CD14-positive monocyte (primary cell): ENCODE data around the gene PHLPP1. TPM values are rescaled to one million over a fixed set of nuclear protein-coding genes. Genes with fewer than 3 reads are reported as not detected.
A peak's percentile ranks its signal among the peaks of the same experiment; 100 is the strongest.
"Not testable (repeated sequence)": the region's sequence is repeated elsewhere in the genome, so short reads cannot be mapped to it uniquely, and the experiment has no call there.

ENCODE experiments used
- DNase-seq, 3 donors: peaks; one replicate each; pipeline ENCODE4 v3.0.0-alpha.2; 2011 to 2022
- H2AFZ ChIP-seq: 2 replicates; pipeline ENCODE4 v1.6.0; 2012; ENCODE audit warnings: mild to moderate bottlenecking, low read depth, low read length, inconsistent platforms; ENCODE audit not compliant: insufficient read depth, poor library complexity, severe bottlenecking
- H3K27ac ChIP-seq, 2 donors: 1 replicate in 1 of 2; 2 replicates in 1 of 2; pipeline ENCODE4 v1.5.1; 2012 to 2013; ENCODE audit warnings: low read length in 2 of 2, control low read depth in 1 of 2, inconsistent platforms in 1 of 2, low read depth in 1 of 2, mild to moderate bottlenecking in 1 of 2
- H3K27me3 ChIP-seq, 2 donors: one replicate each; pipeline versions ENCODE4 v1.6.0 to v1.6.1; 2011 to 2013; ENCODE audit warnings: low read length in 2 of 2; ENCODE audit not compliant: control insufficient read depth in 2 of 2, insufficient read depth in 2 of 2
- H3K36me3 ChIP-seq, 2 donors: replicated peaks in 1 of 2; 1 replicate in 1 of 2; 2 replicates in 1 of 2; pipeline versions ENCODE4 v1.5.1 to v1.6.1; 2012 to 2013; ENCODE audit warnings: low read length in 2 of 2, control low read depth in 1 of 2, inconsistent platforms in 1 of 2, mild to moderate bottlenecking in 1 of 2; ENCODE audit not compliant: insufficient read depth in 2 of 2, control insufficient read depth in 1 of 2
- H3K4me1 ChIP-seq, 2 donors: 1 replicate in 1 of 2; 2 replicates in 1 of 2; pipeline versions ENCODE4 v1.5.1 to v1.6.1; 2012 to 2013; ENCODE audit warnings: low read length in 2 of 2, control low read depth in 1 of 2, inconsistent platforms in 1 of 2, mild to moderate bottlenecking in 1 of 2, moderate library complexity in 1 of 2; ENCODE audit not compliant: insufficient read depth in 2 of 2, control insufficient read depth in 1 of 2
- H3K4me2 ChIP-seq: replicated peaks from 2 replicates; pipeline ENCODE3; 2012; ENCODE audit warnings: low read length, moderate library complexity, mild to moderate bottlenecking; ENCODE audit not compliant: poor library complexity, severe bottlenecking; ENCODE audit errors: extremely low read depth
- H3K4me3 ChIP-seq, 3 experiments: fragments of 200-600 bp in 1 of 3; sonication (generic) in 1 of 3; replicated peaks in 1 of 3; 1 replicate in 2 of 3; 2 replicates in 1 of 3; pipeline ENCODE4 v1.5.1; 2011 to 2013; ENCODE audit warnings: low read length in 3 of 3, mild to moderate bottlenecking in 3 of 3, control low read depth in 2 of 3, low read depth in 2 of 3, inconsistent platforms in 1 of 3, moderate library complexity in 1 of 3
- H3K79me2 ChIP-seq: 2 replicates; pipeline ENCODE4 v1.6.0; 2012; ENCODE audit warnings: mild to moderate bottlenecking, control low read depth, inconsistent platforms, low read length, moderate library complexity; ENCODE audit not compliant: insufficient read depth
- H3K9ac ChIP-seq: 2 replicates; pipeline ENCODE4 v1.6.0; 2017; ENCODE audit warnings: low read length, mild to moderate bottlenecking; ENCODE audit not compliant: insufficient read depth, poor library complexity, severe bottlenecking
- H3K9me3 ChIP-seq, 2 donors: replicated peaks in 1 of 2; 1 replicate in 1 of 2; 2 replicates in 1 of 2; pipeline versions ENCODE4 v1.5.1 to v1.6.1; 2012 to 2013; ENCODE audit warnings: low read length in 2 of 2, control low read depth in 1 of 2; ENCODE audit not compliant: control insufficient read depth in 1 of 2, insufficient read depth in 1 of 2
- H4K20me1 ChIP-seq: 2 replicates; pipeline ENCODE4 v1.6.0; 2012; ENCODE audit warnings: mild to moderate bottlenecking, low read length, control low read depth, moderate library complexity; ENCODE audit not compliant: insufficient read depth
- H3K27ac Mint-ChIP-seq, 7 donors: one replicate each; pipeline ENCODE4 v1.8.0; 2020; ENCODE audit warnings: mild to moderate bottlenecking in 7 of 7, mixed read lengths in 7 of 7, moderate library complexity in 6 of 7, inconsistent platforms in 2 of 7
- H3K27me3 Mint-ChIP-seq, 3 donors: one replicate each; pipeline ENCODE4 v1.8.0; 2021 to 2022; ENCODE audit warnings: low read depth in 3 of 3, mild to moderate bottlenecking in 3 of 3, mixed read lengths in 3 of 3, moderate library complexity in 3 of 3, inconsistent platforms in 1 of 3
- H3K36me3 Mint-ChIP-seq, 2 donors: one replicate each; pipeline ENCODE4 v1.8.0; 2020; ENCODE audit warnings: mixed read lengths in 2 of 2, inconsistent platforms in 1 of 2, mild to moderate bottlenecking in 1 of 2
- H3K4me1 Mint-ChIP-seq: one replicate; pipeline ENCODE4 v1.8.0; 2020; ENCODE audit warnings: mild to moderate bottlenecking, mixed read lengths
- H3K4me3 Mint-ChIP-seq, 2 donors: one replicate each; pipeline ENCODE4 v1.8.0; 2020; ENCODE audit warnings: mild to moderate bottlenecking in 2 of 2, mixed read lengths in 2 of 2, moderate library complexity in 1 of 2
- H3K9me3 Mint-ChIP-seq, 7 donors: one replicate each; pipeline ENCODE4 v1.8.0; 2020 to 2022; ENCODE audit warnings: mixed read lengths in 7 of 7, mild to moderate bottlenecking in 6 of 7, moderate library complexity in 6 of 7, inconsistent platforms in 2 of 7
- CTCF ChIP-seq: fragments of 200-600 bp; IDR thresholded peaks from one replicate; pipeline ENCODE4 v1.8.0; 2022; ENCODE audit warnings: antibody characterized with exemption, mild to moderate bottlenecking
- WGBS: methylation state at CpG from one replicate; pipeline ENCODE4 v1.1.5; 2013; ENCODE audit warnings: missing lambda C conversion rate; ENCODE audit not compliant: insufficient coverage; 5-methylcytosine and 5-hydroxymethylcytosine counted together
- intact Hi-C, 2 donors: fragments of 100-400 bp; cut with micrococcal nuclease; formaldehyde crosslinking; loops; one replicate each; pipeline versions ENCODE4 v1.15.0 to v1.15.1; 2023
- polyA plus RNA-seq, 3 donors: library from polyadenylated mRNA; depleted of rRNA in 1 of 3; unstranded in 2 of 3; stranded (reverse) in 1 of 3; fragments of 300-500 nt in 2 of 3; fragments of >200 nt in 1 of 3; fragmentation: Illumina TruSeq in 2 of 3; gene quantifications; 1 replicate in 2 of 3; 2 replicates in 1 of 3; pipeline ENCODE4 v1.2.3, GENCODE V29; 2012 to 2021

PHLPP1 gene
- polyA plus RNA-seq, 3 donors, result 0.04 to 2.0 (median 0.55) TPM

GRCh38 chr18:62904396-62905285, 189.3 kb downstream of the PHLPP1 start:
- no peaks in the 10 kb centered on the region for H3K4me1 ChIP-seq
- no CpG with 5 or more reads among the region's 2 CpGs for WGBS
- no peak overlapping the region for H2AFZ ChIP-seq
- Mint-ChIP-seq H3K9me3 (peaks cover 0 to 3% (median 0%) of the 10 kb centered on the region in 7 donors), H3K27ac (no peak overlapping the region), H3K36me3 (peaks cover 11 to 33% of the 10 kb centered on the region in 2 donors), H3K4me1 (no peaks in the 10 kb centered on the region), H3K4me3 (no peak overlapping the region), H3K27me3 (no peaks in the 10 kb centered on the region)
- no peak overlapping the region for H3K4me2 ChIP-seq
- no peak for TF ChIP-seq CTCF
- H3K27me3 ChIP-seq, result no peaks in the 10 kb centered on the region
- DNase-seq, result no peak
- intact Hi-C loops, result no loop called here
- H3K36me3 ChIP-seq, result peaks cover 4 to 29% of the 10 kb centered on the region in 2 donors
- no peaks in the 10 kb centered on the region for H3K79me2 ChIP-seq
- no peak overlapping the region for H3K9ac ChIP-seq
- H3K9me3 ChIP-seq, result no peaks in the 10 kb centered on the region
- no peak overlapping the region for H3K4me3 ChIP-seq
- H3K27ac ChIP-seq, result no peak overlapping the region
- H4K20me1 ChIP-seq, result no peaks in the 10 kb centered on the region

DNA sequence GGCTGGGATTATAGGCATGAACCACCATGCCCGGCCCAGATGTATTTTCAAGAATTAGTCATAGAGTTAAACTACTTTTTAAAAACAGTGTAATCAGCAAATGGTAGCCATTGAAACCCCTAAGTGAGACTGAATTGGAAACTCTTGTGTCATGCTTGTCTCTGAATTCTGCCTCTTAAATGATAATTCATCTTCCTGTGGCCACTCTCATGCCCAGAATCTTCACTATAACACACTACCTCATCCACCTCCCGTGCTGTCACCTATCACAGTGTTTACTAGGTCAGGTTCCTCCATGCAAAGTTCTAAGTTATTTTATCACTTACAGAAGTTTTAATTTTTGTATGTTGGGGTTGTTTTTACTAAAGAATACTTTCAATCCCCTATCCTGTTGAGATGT, 197.5 kb downstream of the PHLPP1 start:
- H3K36me3 ChIP-seq, result no peaks in the 10 kb centered on the region
- no peaks in the 10 kb centered on the region for H4K20me1 ChIP-seq
- H3K27ac ChIP-seq, result no peak overlapping the region
- no peaks in the 10 kb centered on the region for H3K9me3 Mint-ChIP-seq
- H3K4me1 Mint-ChIP-seq, result peaks cover 5% of the 10 kb centered on the region
- peaks cover 5% of the 10 kb centered on the region in 2 donors for H3K36me3 Mint-ChIP-seq
- H3K27ac Mint-ChIP-seq, result peak overlapping the region in 2 of 7 donors; percentile 13 to 16
- H3K4me2 ChIP-seq, result no peak overlapping the region
- no peaks in the 10 kb centered on the region for H3K9me3 ChIP-seq
- H3K79me2 ChIP-seq, result no peaks in the 10 kb centered on the region
- no peak overlapping the region for H3K4me3 ChIP-seq
- H2AFZ ChIP-seq, result no peak overlapping the region
- no peak overlapping the region for H3K9ac ChIP-seq
- intact Hi-C loops, result no loop called here
- no peak for DNase-seq
- H3K27me3 Mint-ChIP-seq, result no peaks in the 10 kb centered on the region
- H3K4me1 ChIP-seq, result no peaks in the 10 kb centered on the region
- no peak for TF ChIP-seq CTCF
- no CpG with 5 or more reads among the region's 2 CpGs for WGBS
- no peak overlapping the region for H3K4me3 Mint-ChIP-seq
- no peaks in the 10 kb centered on the region for H3K27me3 ChIP-seq

DNA sequence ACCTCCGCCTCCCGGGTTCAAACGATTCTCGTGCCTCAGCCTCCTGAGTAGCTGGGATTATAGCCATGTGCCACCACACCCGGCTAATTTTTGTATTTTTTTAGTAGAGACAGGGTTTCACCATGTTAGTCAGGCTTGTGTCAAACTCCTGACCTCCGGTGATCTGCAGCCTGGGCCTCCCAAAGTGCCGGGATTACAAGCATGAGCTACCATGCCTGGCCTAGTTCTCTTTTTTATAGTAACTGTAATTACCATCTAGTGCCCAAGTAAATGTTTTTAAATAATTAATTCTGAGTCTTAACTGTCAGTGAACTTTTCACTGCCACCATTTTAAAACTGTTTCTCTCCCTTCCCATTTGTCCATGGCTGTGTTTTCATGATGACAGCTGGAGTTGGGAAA, 198.5 kb downstream of the PHLPP1 start:
- H3K36me3 Mint-ChIP-seq, H3K4me3 ChIP-seq, H3K9ac ChIP-seq, H3K4me1 ChIP-seq, H3K27ac Mint-ChIP-seq, H3K79me2 ChIP-seq, H4K20me1 ChIP-seq, DNase-seq, intact Hi-C loops, H3K27me3 Mint-ChIP-seq, H3K36me3 ChIP-seq, H3K4me3 Mint-ChIP-seq, H3K27ac ChIP-seq, H3K4me2 ChIP-seq, H2AFZ ChIP-seq, H3K4me1 Mint-ChIP-seq, H3K9me3 ChIP-seq, H3K27me3 ChIP-seq, H3K9me3 Mint-ChIP-seq: not testable (repeated sequence)
- WGBS, result 97% methylated on average over 5 of the region's 7 CpGs
